ENCODE results near the gene CPLX4. TPM values are rescaled to one million over a fixed set of nuclear protein-coding genes. Genes with fewer than 3 reads are reported as not detected.

Gene CPLX4
- total and polyA plus RNA-seq, 10 donors = 0.04 TPM; not detected in 9

DNA sequence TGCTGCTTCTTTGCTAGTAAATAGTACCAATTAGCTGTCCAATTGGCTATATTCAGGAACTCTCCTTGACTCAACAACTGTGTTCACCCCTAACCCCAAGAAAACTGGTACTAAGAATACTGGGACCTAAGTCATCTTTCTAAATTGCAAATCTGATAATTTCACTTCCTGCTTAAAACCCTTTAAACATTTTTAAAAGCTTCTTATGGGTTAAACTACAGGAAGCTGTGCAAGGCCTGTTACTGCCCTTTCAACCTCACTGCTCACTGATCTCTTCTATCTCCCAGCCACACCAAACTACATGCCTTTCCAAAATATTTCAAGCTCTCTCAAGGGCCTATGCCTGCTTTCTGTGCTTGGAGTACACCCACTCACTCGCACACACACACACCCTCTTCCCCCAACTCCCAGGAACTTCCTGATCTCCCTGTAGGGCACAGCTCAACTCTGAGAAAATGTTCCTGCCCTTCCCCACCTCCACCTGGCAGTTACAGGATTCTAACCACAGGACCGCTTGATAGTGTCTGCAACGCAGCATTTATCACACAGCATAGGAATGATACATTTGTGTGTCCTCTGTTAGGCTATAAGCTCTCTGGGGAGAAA, 33.9 kb upstream of the CPLX4 start:
- peaks cover 6 to 26% (median 18%) of the 10 kb centered on the region in 6 donors for H3K4me1 ChIP-seq
- DNase-seq = no peak
- H3K4me3 ChIP-seq = no peak overlapping the region
- no peaks in the 10 kb centered on the region for H3K9me3 ChIP-seq
- intact Hi-C loops (cut with DNase I; ENCODE audit: low total_unique reads) = no loop called here
- no peak overlapping the region for H3K27ac ChIP-seq
- H3K27me3 ChIP-seq (replicated peaks in 1 of 7) = no peaks in the 10 kb centered on the region
- TF ChIP-seq POLR2AphosphoS5 (IDR thresholded peaks at IDR 0.05) (no peak), POLR2A (IDR thresholded peaks at IDR 0.05) (no peak)
- TF ChIP-seq, protein P1, sequence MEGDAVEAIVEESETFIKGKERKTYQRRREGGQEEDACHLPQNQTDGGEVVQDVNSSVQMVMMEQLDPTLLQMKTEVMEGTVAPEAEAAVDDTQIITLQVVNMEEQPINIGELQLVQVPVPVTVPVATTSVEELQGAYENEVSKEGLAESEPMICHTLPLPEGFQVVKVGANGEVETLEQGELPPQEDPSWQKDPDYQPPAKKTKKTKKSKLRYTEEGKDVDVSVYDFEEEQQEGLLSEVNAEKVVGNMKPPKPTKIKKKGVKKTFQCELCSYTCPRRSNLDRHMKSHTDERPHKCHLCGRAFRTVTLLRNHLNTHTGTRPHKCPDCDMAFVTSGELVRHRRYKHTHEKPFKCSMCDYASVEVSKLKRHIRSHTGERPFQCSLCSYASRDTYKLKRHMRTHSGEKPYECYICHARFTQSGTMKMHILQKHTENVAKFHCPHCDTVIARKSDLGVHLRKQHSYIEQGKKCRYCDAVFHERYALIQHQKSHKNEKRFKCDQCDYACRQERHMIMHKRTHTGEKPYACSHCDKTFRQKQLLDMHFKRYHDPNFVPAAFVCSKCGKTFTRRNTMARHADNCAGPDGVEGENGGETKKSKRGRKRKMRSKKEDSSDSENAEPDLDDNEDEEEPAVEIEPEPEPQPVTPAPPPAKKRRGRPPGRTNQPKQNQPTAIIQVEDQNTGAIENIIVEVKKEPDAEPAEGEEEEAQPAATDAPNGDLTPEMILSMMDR (IDR thresholded peaks at IDR 0.05 in 8 of 11, conservative IDR thresholded peaks at IDR 0.05 in 3 of 11) = no peak
- peaks cover 7 to 83% (median 69%) of the 10 kb centered on the region in 6 donors for H3K36me3 ChIP-seq
- 70 to 89% (median 81%) methylated on average over 3 of the region's 3 CpGs for WGBS, 5 donors

DNA sequence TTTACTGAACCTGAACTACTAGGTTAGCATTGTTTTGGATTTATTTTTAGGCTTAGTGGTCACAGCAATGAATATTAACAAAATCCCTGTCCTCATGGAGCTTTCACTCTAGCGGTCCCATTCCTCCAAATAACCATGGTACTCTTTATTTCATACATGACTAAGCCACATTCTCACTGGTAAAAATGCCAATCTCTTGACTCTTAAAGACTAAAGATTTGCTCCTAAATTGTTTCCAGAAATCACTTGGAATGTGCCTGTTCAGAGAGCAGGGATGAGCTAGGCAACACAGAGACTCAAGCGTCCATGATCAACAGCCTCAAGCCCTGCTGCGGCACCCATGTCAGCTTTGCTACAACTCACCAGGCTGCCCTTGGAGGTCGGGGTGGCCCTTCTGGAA, 27.1 kb upstream of the CPLX4 start:
- intact Hi-C loops (cut with DNase I; ENCODE audit: low total_unique reads) = no loop called here
- WGBS, 5 donors = 97 to 99% (median 98%) methylated on average over 4 of the region's 4 CpGs
- H3K27ac ChIP-seq = no peak overlapping the region
- peaks cover 0 to 20% (median 13%) of the 10 kb centered on the region in 8 donors for H3K9me3 ChIP-seq
- no peak overlapping the region for H3K4me3 ChIP-seq
- no peaks in the 10 kb centered on the region for H3K27me3 ChIP-seq (replicated peaks in 1 of 7)
- peaks cover 6 to 100% (median 87%) of the 10 kb centered on the region in 6 donors for H3K36me3 ChIP-seq
- no peak for DNase-seq
- H3K4me1 ChIP-seq = no peaks in the 10 kb centered on the region
- no peak for TF ChIP-seq POLR2A (IDR thresholded peaks at IDR 0.05)
- TF ChIP-seq, protein P1 (IDR thresholded peaks at IDR 0.05 in 8 of 11, conservative IDR thresholded peaks at IDR 0.05 in 3 of 11) = no peak
- no peak for TF ChIP-seq POLR2AphosphoS5 (IDR thresholded peaks at IDR 0.05)

DNA sequence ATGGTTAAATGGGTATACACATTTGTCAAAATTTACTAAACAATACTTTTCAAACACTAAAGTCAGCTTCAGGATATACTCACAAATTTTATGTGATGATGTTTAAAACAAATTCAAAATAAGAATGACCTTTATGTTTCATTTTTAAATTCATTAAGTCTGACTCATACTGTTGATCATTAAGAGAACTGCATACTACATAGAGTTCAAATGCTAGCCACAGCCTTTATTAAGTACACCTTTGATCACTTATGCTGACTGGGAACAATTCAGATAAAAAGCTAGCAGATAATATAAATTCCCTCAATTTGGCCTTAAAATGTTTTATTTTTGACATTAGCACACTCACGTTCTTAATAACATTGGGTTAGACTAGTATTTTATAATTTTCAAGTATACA, 26.5 kb upstream of the CPLX4 start:
- H3K27ac ChIP-seq = no peak overlapping the region
- TF ChIP-seq POLR2A (IDR thresholded peaks at IDR 0.05) (no peak), POLR2AphosphoS5 (IDR thresholded peaks at IDR 0.05) (no peak)
- TF ChIP-seq, protein P1 (IDR thresholded peaks at IDR 0.05 in 8 of 11, conservative IDR thresholded peaks at IDR 0.05 in 3 of 11) = no peak
- intact Hi-C loops (cut with DNase I; ENCODE audit: low total_unique reads) = no loop called here
- peaks cover 0 to 26% (median 19%) of the 10 kb centered on the region in 8 donors for H3K9me3 ChIP-seq
- H3K4me1 ChIP-seq = no peaks in the 10 kb centered on the region
- peaks cover 6 to 100% (median 89%) of the 10 kb centered on the region in 6 donors for H3K36me3 ChIP-seq
- H3K4me3 ChIP-seq = no peak overlapping the region
- DNase-seq = no peak
- WGBS, 5 donors = 0 to 65% (median 51%) methylated on average over 1 of the region's 1 CpG
- no peaks in the 10 kb centered on the region for H3K27me3 ChIP-seq (replicated peaks in 1 of 7)

- H3K4me1 ChIP-seq = no peaks in the 10 kb centered on the region
- peaks cover 0 to 30% (median 24%) of the 10 kb centered on the region in 8 donors for H3K9me3 ChIP-seq
- H3K27ac ChIP-seq = no peak overlapping the region
- DNase-seq = no peak
- WGBS, 5 donors = 96 to 100% (median 98%) methylated on average over 2 of the region's 2 CpGs
- intact Hi-C loops (cut with DNase I; ENCODE audit: low total_unique reads) = no loop called here
- TF ChIP-seq, protein P1 (IDR thresholded peaks at IDR 0.05 in 8 of 11, conservative IDR thresholded peaks at IDR 0.05 in 3 of 11) = no peak
- no peak for TF ChIP-seq POLR2A (IDR thresholded peaks at IDR 0.05)
- TF ChIP-seq POLR2AphosphoS5 (IDR thresholded peaks at IDR 0.05) = no peak
- peaks cover 4 to 100% (median 91%) of the 10 kb centered on the region in 6 donors for H3K36me3 ChIP-seq
- H3K4me3 ChIP-seq = no peak overlapping the region
- no peaks in the 10 kb centered on the region for H3K27me3 ChIP-seq (replicated peaks in 1 of 7)
Measured at GRCh38 chr18:59343926-59344325, 25.5 kb upstream of the CPLX4 start.
